DMS79 treated with DMSO at 0.1 percent for 48 hours (cell line): Measurements from ENCODE around the gene ATOH7.
"Not testable (repeated sequence)": the region's sequence is repeated elsewhere in the genome, so short reads cannot be mapped to it uniquely, and the experiment has no call there.

Experiments
- DNase-seq: peaks from one replicate; lab custom pipeline; 2025; lab: John Stamatoyannopoulos, UW

ATOH7 gene

GRCh38 chr10:68237173-68237572 lies 5.3 kb upstream of the ATOH7 start:
- no peak for DNase-seq

- DNase-seq, result no peak
These were observed 3.7 kb upstream of the ATOH7 start for GRCh38 chr10:68235581-68235980.

DNA sequence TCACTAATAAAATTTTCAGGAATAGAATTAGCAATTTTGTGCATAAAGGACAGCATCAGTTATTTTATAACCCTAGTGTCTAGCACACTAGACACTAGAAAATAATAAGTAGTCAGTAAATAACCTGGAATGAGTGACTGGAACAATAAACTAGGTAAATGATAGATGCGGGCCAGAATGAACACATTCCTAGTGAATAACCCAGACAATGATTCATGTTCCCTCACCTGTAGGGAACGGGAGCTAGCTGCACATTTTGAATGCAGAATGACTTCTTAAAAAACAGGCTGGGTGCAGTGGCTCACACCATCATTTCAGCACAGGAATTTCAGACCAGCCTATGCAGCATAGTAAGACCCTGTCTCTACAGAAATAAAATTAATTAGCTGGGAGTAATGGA lies 3.2 kb upstream of the ATOH7 start:
- no peak for DNase-seq

DNA sequence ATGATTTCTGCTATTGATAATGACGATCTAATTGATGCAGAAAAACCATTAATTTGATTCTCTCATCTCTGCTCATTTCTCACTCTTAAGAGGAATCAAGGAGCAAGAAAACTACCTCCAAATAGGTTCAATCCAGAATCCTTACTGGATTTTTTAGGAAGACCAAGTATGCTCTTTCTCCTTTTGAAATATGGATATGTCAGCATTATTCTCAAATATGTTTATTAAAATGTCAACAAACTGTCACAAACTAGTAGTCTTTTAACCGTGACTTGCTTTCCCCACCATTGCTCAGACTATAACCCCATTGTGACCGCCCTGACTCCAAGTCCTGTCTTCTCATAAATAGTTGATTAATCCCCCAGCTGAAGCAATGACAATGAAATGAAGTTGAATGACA lies 1.1 kb upstream of the ATOH7 start:
- DNase-seq, result no peak

DNA sequence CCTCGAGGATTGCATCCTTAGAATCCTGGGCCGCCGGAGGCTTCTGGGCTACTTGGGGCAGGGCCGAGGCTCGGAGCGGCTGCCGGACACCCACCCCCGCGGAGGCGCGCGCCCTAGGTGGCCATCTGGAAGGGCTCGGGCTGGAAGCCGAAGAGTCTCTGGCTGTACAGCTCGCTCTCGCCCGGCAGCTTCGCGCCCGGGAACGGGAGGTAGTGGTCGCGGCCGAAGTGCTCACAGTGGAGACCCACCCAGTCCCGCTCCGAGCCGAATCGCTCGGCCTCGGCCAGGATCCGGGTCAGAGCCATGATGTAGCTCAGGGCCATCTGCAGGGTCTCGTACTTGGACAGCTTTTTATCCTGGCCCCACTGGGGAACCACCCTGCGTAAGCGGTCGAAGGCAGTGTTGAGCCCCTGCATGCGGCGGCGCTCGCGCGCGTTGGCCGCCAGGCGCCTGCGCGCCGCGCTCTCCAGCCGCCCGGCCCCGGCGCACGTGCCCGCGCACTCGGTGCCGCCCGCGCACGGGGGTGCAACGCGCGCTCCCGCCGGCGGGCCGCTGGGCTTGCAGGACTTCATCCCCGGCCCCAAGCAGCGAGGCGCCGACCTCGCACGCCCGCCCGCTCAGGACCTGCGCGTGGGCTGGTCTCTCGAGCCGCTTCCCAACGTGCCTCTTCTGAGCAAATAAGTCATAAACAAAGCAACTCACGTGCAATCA lies 652 bp downstream of the ATOH7 start:
- DNase-seq, result peak; percentile 31

DNA sequence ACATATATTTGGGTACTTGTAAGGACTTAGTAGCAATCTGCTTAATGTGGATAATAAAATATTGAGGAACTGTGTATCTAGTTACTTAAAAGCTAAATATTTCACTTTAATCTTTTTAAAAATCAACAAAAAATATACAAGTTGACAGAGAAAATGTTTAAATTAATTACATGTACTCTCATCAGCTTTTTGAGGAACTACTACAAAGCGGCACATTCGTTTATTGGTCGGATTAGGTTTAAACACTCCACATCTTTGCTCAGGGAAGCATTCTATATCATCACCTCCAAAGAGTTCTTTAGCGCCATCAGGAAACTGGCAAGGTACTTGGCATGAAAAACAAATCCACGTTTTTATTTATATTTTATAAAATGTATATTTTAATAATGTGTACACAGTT lies 1.6 kb downstream of the ATOH7 start:
- no peak for DNase-seq

DNA sequence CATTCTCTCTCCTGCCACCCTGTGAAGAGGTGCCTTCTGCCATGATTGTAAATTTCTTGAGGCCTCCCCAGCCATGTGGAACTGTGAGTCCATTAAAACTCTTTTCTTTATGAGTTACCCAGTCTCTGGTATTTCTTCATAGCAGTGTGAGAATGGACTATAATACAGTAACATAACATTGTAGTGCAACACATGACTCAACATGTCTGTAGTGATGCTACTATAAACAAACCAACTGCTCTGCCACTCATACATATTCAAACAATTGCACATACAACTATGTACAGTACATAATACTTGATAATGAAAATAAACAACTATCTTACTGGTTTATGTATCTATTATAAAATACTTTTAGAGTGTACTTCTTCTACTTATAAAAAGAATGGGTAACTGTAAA lies 7.1 kb downstream of the ATOH7 start:
- DNase-seq, result no peak

- no peak for DNase-seq
These were observed 8.3 kb downstream of the ATOH7 start for GRCh38 chr10:68223535-68224165.

DNA sequence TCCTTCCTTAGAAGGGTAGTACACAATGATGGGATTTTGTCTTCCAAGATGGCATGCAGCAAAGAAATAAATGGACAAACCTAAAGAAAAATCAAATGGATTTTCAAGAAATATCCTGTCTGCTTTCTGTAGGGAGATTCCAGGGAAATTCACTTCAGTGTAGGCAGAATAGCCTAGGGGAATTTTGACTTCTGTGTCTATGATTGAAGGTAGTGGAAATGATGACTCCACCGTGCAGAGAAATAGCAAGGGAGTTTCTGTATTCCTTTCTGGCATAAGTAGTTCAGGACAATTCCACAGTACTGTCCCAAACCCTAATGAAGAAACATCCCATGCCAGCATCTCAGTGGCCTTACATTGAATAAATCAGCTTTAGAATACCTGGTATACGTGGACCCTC lies 9.5 kb downstream of the ATOH7 start:
- no peak for DNase-seq

- DNase-seq, result no peak
These were observed 10.7 kb downstream of the ATOH7 start for GRCh38 chr10:68221196-68221595.

- DNase-seq, result no peak
These were observed 13.1 kb downstream of the ATOH7 start for GRCh38 chr10:68218786-68219185.

DNA sequence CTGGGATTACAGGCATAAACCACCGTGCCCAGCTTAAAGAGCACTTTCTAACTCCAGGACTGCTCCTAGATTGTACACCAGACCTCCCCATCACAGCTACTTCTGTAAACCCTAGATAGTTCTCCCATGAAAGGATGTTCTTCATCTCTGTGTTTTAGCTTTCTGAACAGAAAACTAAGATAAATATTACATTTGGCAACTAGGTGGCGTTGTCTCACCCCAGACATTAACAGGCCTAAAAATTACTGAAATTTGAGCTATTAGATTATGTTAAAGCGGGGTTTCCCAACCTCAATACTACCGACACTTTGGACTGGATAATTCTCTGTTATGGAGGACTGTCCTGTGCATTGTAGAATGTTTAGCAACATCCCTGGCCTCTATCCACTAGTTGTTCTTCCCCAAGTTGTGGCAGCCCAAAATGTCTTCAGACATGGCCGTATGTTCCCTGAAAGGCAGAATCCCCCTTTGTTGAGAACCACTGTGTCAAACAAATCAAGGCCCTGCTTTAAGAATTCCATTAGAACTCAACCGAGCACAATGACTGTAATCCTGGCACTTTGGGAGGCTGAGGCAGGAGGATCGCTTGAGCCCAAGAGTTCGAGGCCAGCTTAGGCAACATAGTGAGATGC lies 19.1 kb downstream of the ATOH7 start:
- DNase-seq, result peak; percentile 13

DNA sequence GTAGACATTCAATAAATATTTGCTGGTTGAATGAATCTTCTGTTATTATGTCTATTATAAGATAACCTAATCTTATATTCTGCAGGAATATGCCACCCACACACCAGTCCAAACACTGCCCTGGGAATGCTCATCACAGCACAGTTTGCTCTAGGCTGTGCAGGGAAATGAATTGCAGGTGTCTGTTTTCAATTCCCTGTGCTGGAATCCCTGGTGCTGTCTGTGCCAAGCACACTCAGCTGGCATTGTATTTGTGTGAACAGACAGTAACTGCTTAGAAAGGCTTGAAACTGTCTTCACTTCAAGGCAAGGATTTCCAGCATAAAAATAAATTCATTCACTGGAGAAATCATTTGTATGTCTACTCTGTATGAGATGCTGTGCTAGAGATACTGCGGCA lies 20.2 kb downstream of the ATOH7 start:
- DNase-seq, result no peak

GRCh38 chr10:68208424-68209042 lies 23.4 kb downstream of the ATOH7 start:
- DNase-seq, result no peak

GRCh38 chr10:68202960-68203353 lies 29.0 kb downstream of the ATOH7 start:
- DNase-seq, result no peak

DNA sequence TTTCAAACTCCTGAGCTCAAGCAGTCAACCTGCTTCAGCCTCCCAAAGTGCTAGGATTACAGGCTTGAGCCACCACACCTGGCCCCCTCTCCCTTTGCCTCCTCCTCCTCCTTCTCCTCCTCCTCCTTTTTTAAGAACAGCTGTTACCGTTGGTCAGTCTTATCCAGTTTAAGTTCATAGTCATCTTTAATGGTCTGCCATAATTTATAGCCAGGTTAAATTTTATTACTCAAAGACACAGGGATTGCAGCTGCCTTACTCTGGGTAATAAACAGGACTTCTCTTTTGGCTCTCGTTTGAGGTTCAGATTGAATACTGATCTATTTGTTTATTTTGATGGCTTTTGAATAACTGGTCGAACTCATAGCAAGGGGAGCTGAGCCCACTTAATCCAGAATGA lies 35.2 kb downstream of the ATOH7 start:
- DNase-seq, result no peak

GRCh38 chr10:68195776-68196175 lies 36.1 kb downstream of the ATOH7 start:
- not testable (repeated sequence) for DNase-seq

GRCh38 chr10:68194290-68194689 lies 37.6 kb downstream of the ATOH7 start:
- no peak for DNase-seq

DNA sequence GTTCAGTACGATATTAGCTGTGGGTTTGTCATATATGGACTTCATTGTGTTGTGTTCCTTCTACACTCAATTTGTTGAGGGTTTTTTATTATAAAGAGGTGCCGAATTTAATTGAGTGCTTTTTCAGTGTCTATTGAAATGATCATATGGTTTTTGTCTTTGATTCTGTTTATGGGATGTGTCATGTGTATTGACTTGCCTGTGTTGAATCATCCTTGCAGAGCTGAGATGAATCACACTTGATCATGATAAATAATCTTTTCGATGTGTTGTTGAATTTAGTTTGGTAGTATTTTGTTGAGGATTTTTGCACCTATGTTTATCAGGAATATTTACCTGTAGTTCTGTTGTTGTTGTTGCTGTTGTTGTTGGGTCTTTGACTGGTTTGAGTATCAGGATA lies 39.8 kb downstream of the ATOH7 start:
- no peak for DNase-seq

- DNase-seq, result no peak
These were observed 43.1 kb downstream of the ATOH7 start for GRCh38 chr10:68188835-68189234.

- DNase-seq, result no peak
These were observed 46.8 kb downstream of the ATOH7 start for GRCh38 chr10:68185085-68185484.

GRCh38 chr10:68184546-68184945 lies 47.4 kb downstream of the ATOH7 start:
- no peak for DNase-seq
